DMS79 (cell line): ENCODE results near the gene S100A1.
A peak's percentile ranks its signal among the peaks of the same experiment; 100 is the strongest.
"Not testable (repeated sequence)": the region's sequence is repeated elsewhere in the genome, so short reads cannot be mapped to it uniquely, and the experiment has no call there.

ENCODE experiments used
- DNase-seq: peaks from one replicate; lab custom pipeline; 2025; lab: John Stamatoyannopoulos, UW

The S100A1 gene

DNA sequence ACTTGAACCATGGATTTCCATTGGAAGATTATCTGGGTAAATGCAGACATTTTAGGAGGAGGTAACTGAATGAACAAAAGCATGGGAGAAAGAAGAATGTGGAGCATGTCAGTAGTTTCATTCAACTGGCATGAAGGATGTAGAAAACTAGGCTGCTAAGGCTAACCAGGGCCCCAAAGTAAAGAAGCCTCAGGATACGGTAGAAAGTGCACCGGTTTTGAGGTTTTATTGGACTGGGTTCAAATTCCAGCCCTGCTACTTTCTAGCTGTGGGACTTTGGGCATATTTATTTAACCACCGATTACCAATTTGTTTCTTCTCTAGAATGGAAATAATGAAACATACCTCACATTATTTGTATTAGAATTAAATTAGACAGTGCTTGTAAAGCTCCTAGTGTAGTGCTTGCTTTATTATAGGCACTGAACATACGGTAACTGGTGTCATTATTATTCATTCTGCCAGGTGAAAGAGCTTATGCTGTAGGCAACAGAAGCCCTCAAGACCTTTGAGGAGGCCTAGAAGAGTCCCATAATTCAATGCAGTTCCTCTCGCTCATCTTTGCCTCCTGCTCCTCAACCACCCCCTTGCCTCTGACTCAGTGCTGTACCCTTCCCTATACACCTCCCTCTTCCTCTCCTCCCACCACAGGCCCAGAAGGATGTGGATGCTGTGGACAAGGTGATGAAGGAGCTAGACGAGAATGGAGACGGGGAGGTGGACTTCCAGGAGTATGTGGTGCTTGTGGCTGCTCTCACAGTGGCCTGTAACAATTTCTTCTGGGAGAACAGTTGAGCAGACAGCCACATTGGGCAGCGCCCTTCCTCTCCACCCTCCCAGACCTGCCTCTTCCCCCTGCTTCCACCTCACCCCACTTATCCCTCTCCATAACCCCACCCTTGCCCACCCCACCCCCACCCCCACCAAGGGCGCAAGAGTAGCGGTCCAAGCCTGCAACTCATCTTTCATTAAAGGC lies 3.1 kb downstream of the S100A1 start:
- DNase-seq = no peak

GRCh38 chr1:153633161-153633753 lies 5.0 kb downstream of the S100A1 start:
- no peak for DNase-seq

- DNase-seq = peak; percentile 95
Measured at GRCh38 chr1:153633754-153634665, 5.8 kb downstream of the S100A1 start, which contains the start of gene CHTOP. Gene CHTOP, plus strand, starts transcription at chr1:153634066. Its CDS starts 2,523 bp downstream, at chr1:153636589.

DNA sequence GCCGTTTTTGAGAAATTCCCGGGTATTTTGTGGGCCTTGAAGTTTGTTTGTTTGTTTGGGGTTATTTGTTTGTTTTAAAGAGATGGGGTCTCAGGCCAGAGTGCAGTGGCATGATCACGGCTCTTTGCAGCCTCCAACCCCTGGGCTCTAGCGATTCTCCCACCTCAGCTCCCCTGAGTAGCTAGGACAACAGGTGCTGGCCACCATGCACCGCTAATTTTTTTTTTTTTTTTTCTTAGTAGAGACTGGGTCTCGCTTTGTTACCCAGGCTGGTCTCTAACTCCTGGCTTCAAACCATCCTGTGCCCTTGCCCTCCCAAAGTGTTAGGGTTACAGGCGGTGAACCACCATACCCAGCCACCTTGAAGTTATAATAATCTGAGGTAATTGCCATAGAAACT lies 7.6 kb downstream of the S100A1 start:
- no peak for DNase-seq

- DNase-seq = no peak
Measured at GRCh38 chr1:153636312-153636711, 8.1 kb downstream of the S100A1 start.

DNA sequence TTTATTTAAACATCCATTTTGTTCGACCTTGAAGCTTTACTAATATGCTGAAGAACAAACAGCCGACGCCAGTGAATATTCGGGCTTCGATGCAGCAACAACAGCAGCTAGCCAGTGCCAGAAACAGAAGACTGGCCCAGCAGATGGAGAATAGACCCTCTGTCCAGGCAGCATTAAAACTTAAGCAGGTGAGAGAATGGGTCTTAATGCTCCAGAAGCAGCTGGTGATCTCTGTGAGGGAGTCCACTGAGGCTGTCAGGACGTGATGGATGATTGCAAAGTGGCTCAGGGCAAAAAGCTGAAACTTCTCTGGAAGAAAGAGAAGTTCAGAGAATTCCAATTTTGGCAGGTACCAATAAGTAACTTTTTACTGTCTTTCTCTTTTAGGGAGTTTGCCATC lies 10.0 kb downstream of the S100A1 start:
- no peak for DNase-seq

- no peak for DNase-seq
Measured at GRCh38 chr1:153639280-153639679, 11.0 kb downstream of the S100A1 start.

DNA sequence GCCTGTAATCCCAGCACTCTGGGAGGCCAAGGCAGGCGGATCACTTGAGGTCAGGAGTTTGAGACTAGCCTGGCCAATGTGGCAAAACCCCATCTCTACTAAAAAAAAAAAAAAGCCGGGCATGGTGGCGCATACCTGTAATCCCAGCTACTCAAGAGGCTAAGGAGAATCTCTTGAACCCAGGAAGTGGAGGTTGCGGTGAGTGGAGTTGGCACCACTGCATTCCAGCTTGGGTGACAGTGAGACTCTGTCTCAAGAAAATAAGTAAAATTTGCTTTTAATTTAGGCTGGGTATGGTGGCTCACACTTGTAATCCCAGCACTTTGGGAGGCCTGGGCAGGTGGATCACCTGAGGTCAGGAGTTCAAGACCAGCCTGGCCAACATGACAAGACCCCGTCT lies 12.0 kb downstream of the S100A1 start:
- DNase-seq = not testable (repeated sequence)

GRCh38 chr1:153640861-153641260 lies 12.6 kb downstream of the S100A1 start:
- DNase-seq = no peak

GRCh38 chr1:153642161-153642560 lies 13.9 kb downstream of the S100A1 start:
- DNase-seq = no peak

DNA sequence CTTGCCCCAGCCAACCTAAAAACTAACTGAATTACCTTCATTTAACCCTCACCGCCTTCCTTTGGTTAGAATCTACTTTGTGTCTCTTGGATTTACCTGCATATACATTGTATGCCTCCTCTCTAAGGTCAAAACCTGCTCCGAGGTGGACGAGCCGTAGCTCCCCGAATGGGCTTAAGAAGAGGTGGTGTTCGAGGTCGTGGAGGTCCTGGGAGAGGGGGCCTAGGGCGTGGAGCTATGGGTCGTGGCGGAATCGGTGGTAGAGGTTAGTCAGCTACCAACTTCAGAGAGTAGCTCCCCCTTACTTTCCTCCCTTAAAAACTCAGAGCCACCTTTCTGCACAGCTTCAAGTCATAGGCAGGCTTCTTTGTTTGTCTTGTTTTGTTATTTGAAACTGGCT lies 14.9 kb downstream of the S100A1 start:
- no peak for DNase-seq

GRCh38 chr1:153643816-153644215 lies 15.6 kb downstream of the S100A1 start:
- no peak for DNase-seq

DNA sequence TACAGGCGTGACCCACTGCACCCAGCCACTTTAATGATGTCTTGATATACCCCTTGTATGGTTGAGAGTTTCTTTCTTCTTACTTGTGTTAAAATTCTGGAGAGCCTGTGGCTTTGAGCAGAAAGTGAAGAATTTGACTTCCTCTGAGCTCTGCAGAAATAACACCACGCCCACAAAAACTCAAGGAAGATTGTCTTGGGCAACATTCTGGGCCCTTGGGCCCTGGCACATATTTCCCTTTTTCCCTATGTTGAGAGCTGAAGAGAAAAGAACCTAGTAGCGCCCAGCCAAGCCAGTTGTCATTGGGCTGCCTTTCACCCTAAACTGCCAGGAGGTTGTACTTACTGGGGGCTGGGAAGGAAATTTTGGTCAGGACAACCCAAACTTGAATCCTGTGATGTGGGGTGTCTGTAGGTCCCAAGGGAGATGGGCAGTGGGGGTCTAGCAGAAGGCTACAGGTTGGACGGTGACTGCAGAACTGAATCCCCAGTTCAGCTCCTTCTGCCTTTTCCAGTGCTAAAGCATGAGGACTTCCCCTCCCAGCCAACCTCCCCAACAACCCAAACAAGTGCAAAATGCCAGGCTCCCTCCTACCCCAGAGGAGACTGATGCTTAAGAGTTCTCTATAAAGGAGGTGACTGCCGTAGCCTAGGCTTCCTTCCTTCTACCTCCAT lies 18.6 kb downstream of the S100A1 start:
- no peak for DNase-seq

GRCh38 chr1:153647346-153647714 lies 19.1 kb downstream of the S100A1 start:
- DNase-seq = no peak

- DNase-seq = no peak
Measured at GRCh38 chr1:153648000-153648643, 19.9 kb downstream of the S100A1 start.

DNA sequence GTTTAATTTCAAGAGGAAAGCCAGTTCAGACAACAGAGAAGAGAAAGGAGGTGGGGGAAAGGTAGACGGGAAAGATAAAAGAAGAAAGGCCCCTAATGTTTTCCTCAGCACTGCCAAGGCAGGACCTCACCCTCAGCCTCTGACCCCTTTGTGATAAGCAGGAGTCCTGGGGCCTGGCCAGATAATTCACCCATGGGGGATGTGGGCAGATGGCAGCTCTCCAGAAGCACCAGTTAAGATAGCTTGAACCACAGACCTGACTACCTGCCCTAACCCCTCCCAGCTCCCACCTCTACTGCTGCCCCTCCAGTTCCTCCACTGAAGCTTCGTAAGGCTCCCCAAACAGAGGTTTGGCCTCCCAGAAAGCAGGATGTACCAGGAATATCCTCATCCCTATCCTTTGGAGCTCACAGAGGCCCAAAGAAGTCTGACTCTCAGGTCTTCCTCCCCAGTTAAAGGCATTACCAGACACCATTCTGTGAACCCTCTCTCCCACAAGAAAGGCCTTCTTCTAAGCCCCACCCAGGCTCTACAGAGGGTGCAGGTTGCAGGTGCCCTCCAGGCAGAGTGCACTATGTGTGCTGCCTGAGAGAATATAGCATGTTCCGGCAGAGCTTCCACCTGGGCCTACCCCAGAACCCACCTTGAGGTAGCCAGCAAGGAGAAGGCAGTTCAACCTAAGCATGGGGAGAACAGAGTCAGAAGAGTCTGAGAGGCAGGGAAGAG lies 21.1 kb downstream of the S100A1 start:
- no peak for DNase-seq

DNA sequence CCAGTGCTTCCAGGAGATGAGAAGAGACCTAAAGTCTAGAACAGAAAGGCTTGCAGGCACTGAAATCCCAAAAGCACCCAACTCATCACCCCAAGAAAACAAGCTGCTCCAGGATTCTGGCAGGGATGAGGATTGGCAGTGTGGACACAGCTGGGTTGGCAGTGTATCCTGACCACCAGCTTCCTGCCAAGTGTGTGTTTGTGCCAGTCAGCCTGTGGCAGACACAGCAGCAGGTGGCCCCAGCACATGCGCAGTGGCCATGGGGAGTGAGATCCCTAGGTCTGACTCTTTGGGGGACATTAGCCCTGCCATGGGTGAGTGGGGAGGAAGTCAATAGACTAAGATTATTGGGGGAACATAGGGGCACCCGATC lies 21.6 kb downstream of the S100A1 start:
- no peak for DNase-seq

GRCh38 chr1:153651771-153652170 lies 23.5 kb downstream of the S100A1 start:
- DNase-seq = no peak

DNA sequence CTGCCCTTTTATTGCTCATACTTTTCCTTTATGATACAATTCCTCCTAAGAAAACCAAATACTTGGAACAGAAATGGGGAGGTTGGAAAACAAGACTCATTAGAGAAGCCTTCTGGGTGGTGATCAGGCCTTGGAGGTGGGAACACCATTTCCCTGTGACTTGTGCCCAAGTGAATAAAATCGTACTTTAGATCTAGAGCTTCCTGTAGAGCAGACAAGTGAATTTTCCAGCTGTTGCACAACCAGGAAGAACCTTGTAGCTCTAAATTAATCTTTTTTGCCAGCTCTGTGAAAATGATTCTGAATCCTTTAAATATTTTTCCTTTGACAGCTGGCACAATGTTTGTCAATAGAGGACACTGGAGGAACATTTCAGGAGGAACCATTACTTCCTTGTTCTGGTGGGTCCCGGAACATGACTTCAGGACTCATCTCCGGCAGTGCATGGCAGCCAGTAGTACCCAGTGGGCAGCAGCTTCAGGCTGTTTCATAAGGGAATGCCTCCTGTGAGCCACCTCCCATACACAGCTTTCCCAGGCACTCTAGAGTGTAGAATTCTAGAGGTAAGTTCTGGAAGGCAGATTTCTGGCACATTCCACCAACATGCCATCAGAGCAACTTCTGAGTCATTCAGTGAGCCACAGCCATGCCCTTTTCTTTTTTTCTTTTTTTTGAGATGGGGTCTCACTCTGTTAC lies 24.7 kb downstream of the S100A1 start:
- no peak for DNase-seq

GRCh38 chr1:153655333-153655732 lies 27.1 kb downstream of the S100A1 start:
- no peak for DNase-seq
